GM19023 (cell line): ENCODE measurements around the gene PTPRO.

Source experiments
- ATAC-seq: cut with Tn5 transposase; IDR thresholded peaks from one replicate; pipeline ENCODE4 v1.9.1; 2021; ENCODE audit warnings: mild to moderate bottlenecking, moderate library complexity; ENCODE audit not compliant: unreplicated experiment

PTPRO gene

GRCh38 chr12:15550793-15551192 is 228.5 kb downstream of the PTPRO start:
- no peak for ATAC-seq

GRCh38 chr12:15555446-15555845 is 233.1 kb downstream of the PTPRO start:
- no peak for ATAC-seq

GRCh38 chr12:15556411-15557102 is 234.2 kb downstream of the PTPRO start:
- ATAC-seq: no peak

- no peak for ATAC-seq
Measured at GRCh38 chr12:15558915-15559528, 236.7 kb downstream of the PTPRO start.

GRCh38 chr12:15561396-15561795 is 239.1 kb downstream of the PTPRO start:
- no peak for ATAC-seq

- ATAC-seq: no peak
Measured at GRCh38 chr12:15562263-15562662, 240.0 kb downstream of the PTPRO start.

GRCh38 chr12:15563663-15564062 is 241.4 kb downstream of the PTPRO start:
- no peak for ATAC-seq

- ATAC-seq: no peak
Measured at GRCh38 chr12:15574353-15574752, 252.0 kb downstream of the PTPRO start.

- ATAC-seq: no peak
Measured at GRCh38 chr12:15575671-15576541, 253.6 kb downstream of the PTPRO start.

- no peak for ATAC-seq
Measured at GRCh38 chr12:15580431-15580830, 258.1 kb downstream of the PTPRO start.

- no peak for ATAC-seq
Measured at GRCh38 chr12:15581006-15581405, 258.7 kb downstream of the PTPRO start.

- ATAC-seq: no peak
Measured at GRCh38 chr12:15583804-15584203, 261.5 kb downstream of the PTPRO start.

GRCh38 chr12:15584366-15585041 is 262.2 kb downstream of the PTPRO start:
- no peak for ATAC-seq

- ATAC-seq: no peak
Measured at GRCh38 chr12:15589328-15590032, 267.2 kb downstream of the PTPRO start.

- peak; percentile 95 for ATAC-seq
Measured at GRCh38 chr12:15590180-15590826, 268.0 kb downstream of the PTPRO start.

GRCh38 chr12:15591811-15592210 is 269.5 kb downstream of the PTPRO start:
- no peak for ATAC-seq

GRCh38 chr12:15592934-15593333 is 270.6 kb downstream of the PTPRO start:
- ATAC-seq: no peak

- ATAC-seq: no peak
Measured at GRCh38 chr12:15596174-15596573, 273.9 kb downstream of the PTPRO start.

GRCh38 chr12:15597125-15597830 is 275.0 kb downstream of the PTPRO start:
- ATAC-seq: no peak
